Panc1 (cell line): ENCODE data around the gene ADAR. TPM values are rescaled to one million over a fixed set of nuclear protein-coding genes. Genes with fewer than 3 reads are reported as not detected.

Experiments
- ATAC-seq: fragments of 200-7000 bp; cut with Tn5 transposase; 2 replicates; pipeline ENCODE4 v1.9.1; 2020; ENCODE audit warnings: mild to moderate bottlenecking, moderate library complexity
- BruUV-seq: library from RNA; stranded (reverse); fragments of 400-500 nt; replicated peaks from 2 replicates; lab custom pipeline; 2021; lab: Mats Ljungman, UMichigan
- CTCF ChIA-PET: fragments of 300-600 bp; sonication (Branson Sonifier 250); formaldehyde crosslinking; loops from one replicate; lab custom pipeline; 2022; ENCODE audit warnings: antibody characterized with exemption; lab: Charles Lee
- POLR2A ChIA-PET: fragments of 300-600 bp; sonication (Branson Sonifier 250); formaldehyde crosslinking; loops from one replicate; lab custom pipeline; 2022; ENCODE audit warnings: antibody characterized with exemption; lab: Charles Lee
- DNase-seq: peaks from one replicate; pipeline ENCODE4 v3.0.0-alpha.2; 2010; ENCODE audit warnings: low read depth, low spot score
- H3K27ac ChIP-seq: 2 replicates; pipeline ENCODE4 v1.5.1; 2011; ENCODE audit warnings: mild to moderate bottlenecking, low read length, inconsistent platforms
- H3K27me3 ChIP-seq: fragments of 200-500 bp; sonication (Bioruptor generic); 2 replicates; pipeline ENCODE4 v1.6.0; 2014; ENCODE audit warnings: low read length, inconsistent platforms; ENCODE audit not compliant: control insufficient read depth, insufficient read depth
- H3K36me3 ChIP-seq: fragments of 200-500 bp; sonication (Bioruptor generic); 2 replicates; pipeline ENCODE4 v1.5.1; 2014; ENCODE audit warnings: inconsistent platforms, mild to moderate bottlenecking, low read length, moderate library complexity; ENCODE audit not compliant: control insufficient read depth, insufficient read depth
- H3K4me1 ChIP-seq: 2 replicates; pipeline ENCODE4 v1.5.1; 2011; ENCODE audit warnings: inconsistent platforms, mild to moderate bottlenecking, low read length, moderate library complexity; ENCODE audit not compliant: control insufficient read depth, insufficient read depth
- H3K4me3 ChIP-seq, 2 experiments: 2 replicates each; pipeline ENCODE4 v1.5.1; 2011 to 2012; ENCODE audit warnings: low read depth in 2 of 2, low read length in 2 of 2, mild to moderate bottlenecking in 2 of 2, inconsistent platforms in 1 of 2, moderate library complexity in 1 of 2
- H3K9me3 ChIP-seq: fragments of 200-500 bp; sonication (Bioruptor generic); 2 replicates; pipeline ENCODE4 v1.5.1; 2014; ENCODE audit warnings: low read depth, mild to moderate bottlenecking, inconsistent platforms, low read length, moderate library complexity; ENCODE audit not compliant: control insufficient read depth, insufficient read depth
- POLR2AphosphoS5 ChIP-seq: IDR thresholded peaks from 2 replicates; pipeline ENCODE4 v1.6.1; 2012; ENCODE audit warnings: mild to moderate bottlenecking, low read depth, low read length, moderate library complexity
- SIN3A ChIP-seq: IDR thresholded peaks from 2 replicates; pipeline ENCODE4 v1.6.1; 2012; ENCODE audit warnings: low read depth, mild to moderate bottlenecking, low read length, moderate library complexity, borderline replicate concordance; ENCODE audit not compliant: insufficient read depth
- TCF7L2 ChIP-seq: IDR thresholded peaks from 2 replicates; pipeline ENCODE4 v1.6.1; 2011; ENCODE audit warnings: mild to moderate bottlenecking, low read depth, low read length, inconsistent platforms
- in situ Hi-C: cut with HindIII; loops from 2 replicates; pipeline ENCODE4 v1.10.0; 2016; ENCODE audit warnings: low sequenced_read_pairs, low pct_unique_long_range_greater_than_20kb
- intact Hi-C: fragments of 100-400 bp; cut with micrococcal nuclease; formaldehyde crosslinking; loops from one replicate; pipeline ENCODE4 v1.10.0; 2022; ENCODE audit not compliant: unreplicated experiment
- total RNA-seq: library from RNA; stranded (reverse); gene quantifications from one replicate; pipeline ENCODE4 v1.2.1, GENCODE V29; 2021; ENCODE audit not compliant: unreplicated experiment
- TF ChIP-seq, protein P1 (sequence below): fragments of 450-650 bp; IDR thresholded peaks from 2 replicates; pipeline ENCODE4 v1.5.1; 2017; ENCODE audit warnings: mild to moderate bottlenecking
- TF ChIP-seq, protein P2 (sequence below), 2 experiments: IDR thresholded peaks; 2 replicates each; pipeline ENCODE4 v1.6.1; 2011 to 2012; ENCODE audit warnings: low read depth in 2 of 2, control low read depth in 1 of 2, low read length in 1 of 2, mild to moderate bottlenecking in 1 of 2, moderate library complexity in 1 of 2; ENCODE audit not compliant: insufficient read depth in 1 of 2

ADAR gene
- total RNA-seq, 1 experiment from 2014 or later, result 136 TPM

DNA sequence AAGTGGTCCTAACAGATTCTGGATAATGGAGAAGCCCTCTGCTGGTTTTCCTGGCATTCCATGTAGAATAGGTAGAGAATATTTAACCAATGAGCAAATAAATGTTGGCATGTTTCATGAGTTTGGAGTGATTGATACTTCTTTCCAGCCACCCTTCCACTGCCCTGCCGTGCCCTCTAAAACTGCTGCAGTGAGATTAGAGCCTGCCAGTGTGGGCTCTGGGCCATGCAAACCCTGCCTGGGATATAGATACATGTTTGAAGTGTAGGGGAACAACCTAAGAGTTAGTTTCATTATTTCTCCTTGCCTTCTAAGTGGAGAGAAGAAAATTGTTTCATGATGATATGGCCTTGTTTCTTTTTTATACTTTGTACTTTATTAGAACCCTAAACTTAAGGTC lies 60.0 kb downstream of the ADAR start:
- intact Hi-C loops, result loop anchor here (5.0 kb wide), 1 partner anchor 66 kb away; no protein-coding TSS in a partner anchor
- POLR2A ChIA-PET, result no interaction called here
- no peaks in the 10 kb centered on the region for H3K9me3 ChIP-seq
- CTCF ChIA-PET, result no interaction called here
- no peaks in the 10 kb centered on the region for H3K27me3 ChIP-seq
- no peak overlapping the region for H3K4me3 ChIP-seq
- no TSS peak for BruUV-seq
- peaks cover 17% of the 10 kb centered on the region for H3K4me1 ChIP-seq
- ATAC-seq (no peak), DNase-seq (no peak)
- no peak overlapping the region for H3K27ac ChIP-seq
- in situ Hi-C loops, result no loop called here
- TF ChIP-seq, protein P1, sequence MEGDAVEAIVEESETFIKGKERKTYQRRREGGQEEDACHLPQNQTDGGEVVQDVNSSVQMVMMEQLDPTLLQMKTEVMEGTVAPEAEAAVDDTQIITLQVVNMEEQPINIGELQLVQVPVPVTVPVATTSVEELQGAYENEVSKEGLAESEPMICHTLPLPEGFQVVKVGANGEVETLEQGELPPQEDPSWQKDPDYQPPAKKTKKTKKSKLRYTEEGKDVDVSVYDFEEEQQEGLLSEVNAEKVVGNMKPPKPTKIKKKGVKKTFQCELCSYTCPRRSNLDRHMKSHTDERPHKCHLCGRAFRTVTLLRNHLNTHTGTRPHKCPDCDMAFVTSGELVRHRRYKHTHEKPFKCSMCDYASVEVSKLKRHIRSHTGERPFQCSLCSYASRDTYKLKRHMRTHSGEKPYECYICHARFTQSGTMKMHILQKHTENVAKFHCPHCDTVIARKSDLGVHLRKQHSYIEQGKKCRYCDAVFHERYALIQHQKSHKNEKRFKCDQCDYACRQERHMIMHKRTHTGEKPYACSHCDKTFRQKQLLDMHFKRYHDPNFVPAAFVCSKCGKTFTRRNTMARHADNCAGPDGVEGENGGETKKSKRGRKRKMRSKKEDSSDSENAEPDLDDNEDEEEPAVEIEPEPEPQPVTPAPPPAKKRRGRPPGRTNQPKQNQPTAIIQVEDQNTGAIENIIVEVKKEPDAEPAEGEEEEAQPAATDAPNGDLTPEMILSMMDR, result no peak
- TF ChIP-seq SIN3A (no peak), POLR2AphosphoS5 (no peak)
- peaks cover 14% of the 10 kb centered on the region for H3K36me3 ChIP-seq

DNA sequence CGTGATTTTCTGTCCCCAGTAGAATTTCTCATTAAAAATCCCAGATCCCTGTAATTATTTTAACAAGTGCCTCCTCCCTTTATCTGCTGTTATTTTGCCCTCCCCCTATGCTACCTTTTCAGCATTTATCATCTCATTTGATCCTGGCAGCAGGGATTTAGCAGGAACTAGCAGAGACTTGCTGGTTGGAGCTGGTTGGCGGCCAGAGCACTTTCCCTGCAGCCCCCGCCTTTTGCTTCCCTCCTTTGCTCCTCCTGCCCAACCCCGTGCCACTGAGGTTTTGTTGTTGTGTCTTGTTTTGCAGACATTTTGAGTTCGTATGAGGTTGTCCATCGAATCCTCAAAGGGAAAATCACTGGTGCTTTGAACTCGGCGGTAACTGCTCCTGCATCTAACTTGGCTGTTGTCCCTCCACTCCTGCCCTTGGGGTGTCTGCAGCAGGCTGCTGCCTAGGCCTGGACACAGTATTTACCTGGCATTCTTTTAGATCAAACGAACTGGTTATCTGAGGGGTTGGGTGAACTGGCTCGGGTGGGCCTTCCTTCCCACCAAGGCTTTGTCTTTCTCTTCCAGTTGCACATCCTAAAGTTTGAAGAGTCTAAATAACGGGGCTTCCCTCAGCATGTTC lies 60.8 kb downstream of the ADAR start:
- in situ Hi-C loops, result no loop called here
- no TSS peak for BruUV-seq

More for the DNA sequence above, 60.8 kb downstream of the ADAR start:
- ATAC-seq, result no peak
- POLR2A ChIA-PET, result no interaction called here
- peaks cover 8% of the 10 kb centered on the region for H3K36me3 ChIP-seq
- H3K27ac ChIP-seq, result no peak overlapping the region; the same call in 1 of the 2 replicates
- TF ChIP-seq SIN3A (no peak), TCF7L2 (no peak), POLR2AphosphoS5 (no peak)
- TF ChIP-seq, protein P2, sequence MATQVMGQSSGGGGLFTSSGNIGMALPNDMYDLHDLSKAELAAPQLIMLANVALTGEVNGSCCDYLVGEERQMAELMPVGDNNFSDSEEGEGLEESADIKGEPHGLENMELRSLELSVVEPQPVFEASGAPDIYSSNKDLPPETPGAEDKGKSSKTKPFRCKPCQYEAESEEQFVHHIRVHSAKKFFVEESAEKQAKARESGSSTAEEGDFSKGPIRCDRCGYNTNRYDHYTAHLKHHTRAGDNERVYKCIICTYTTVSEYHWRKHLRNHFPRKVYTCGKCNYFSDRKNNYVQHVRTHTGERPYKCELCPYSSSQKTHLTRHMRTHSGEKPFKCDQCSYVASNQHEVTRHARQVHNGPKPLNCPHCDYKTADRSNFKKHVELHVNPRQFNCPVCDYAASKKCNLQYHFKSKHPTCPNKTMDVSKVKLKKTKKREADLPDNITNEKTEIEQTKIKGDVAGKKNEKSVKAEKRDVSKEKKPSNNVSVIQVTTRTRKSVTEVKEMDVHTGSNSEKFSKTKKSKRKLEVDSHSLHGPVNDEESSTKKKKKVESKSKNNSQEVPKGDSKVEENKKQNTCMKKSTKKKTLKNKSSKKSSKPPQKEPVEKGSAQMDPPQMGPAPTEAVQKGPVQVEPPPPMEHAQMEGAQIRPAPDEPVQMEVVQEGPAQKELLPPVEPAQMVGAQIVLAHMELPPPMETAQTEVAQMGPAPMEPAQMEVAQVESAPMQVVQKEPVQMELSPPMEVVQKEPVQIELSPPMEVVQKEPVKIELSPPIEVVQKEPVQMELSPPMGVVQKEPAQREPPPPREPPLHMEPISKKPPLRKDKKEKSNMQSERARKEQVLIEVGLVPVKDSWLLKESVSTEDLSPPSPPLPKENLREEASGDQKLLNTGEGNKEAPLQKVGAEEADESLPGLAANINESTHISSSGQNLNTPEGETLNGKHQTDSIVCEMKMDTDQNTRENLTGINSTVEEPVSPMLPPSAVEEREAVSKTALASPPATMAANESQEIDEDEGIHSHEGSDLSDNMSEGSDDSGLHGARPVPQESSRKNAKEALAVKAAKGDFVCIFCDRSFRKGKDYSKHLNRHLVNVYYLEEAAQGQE (IDR thresholded peaks at IDR 0.05; ENCODE audit: insufficient read depth in 1 of 2, low read depth in 2 of 2, low read length in 1 of 2), result no peak
- TF ChIP-seq, protein P1, result no peak
- CTCF ChIA-PET, result interaction anchor here (0.6 to 2.1 kb wide), 16 partner anchors 9 to 344 kb away, joined by 3 to 42 read pairs (median 4); partner anchors contain the start of gene ATP8B2
- no peak for DNase-seq
- peaks cover 17% of the 10 kb centered on the region for H3K4me1 ChIP-seq
- no peaks in the 10 kb centered on the region for H3K27me3 ChIP-seq
- no peaks in the 10 kb centered on the region for H3K9me3 ChIP-seq
- H3K4me3 ChIP-seq, result no peak overlapping the region
- intact Hi-C loops, result loop anchor here (5.0 kb wide), 1 partner anchor 65 kb away; no protein-coding TSS in a partner anchor
